ENCODE results near the gene DAGLA.

GRCh38 chr11:61718046-61718531 lies 37.9 kb downstream of the DAGLA start:
- no peak for TF ChIP-seq ZNF709 (CRISPR knock-in tag; IDR thresholded peaks at IDR 0.05)
- no peak for TF ChIP-seq IKZF5 (CRISPR knock-in tag; IDR thresholded peaks at IDR 0.05)
- TF ChIP-seq CTCF (CRISPR knock-in tag; IDR thresholded peaks at IDR 0.05) = no peak
- no peak for TF ChIP-seq PAWR (CRISPR knock-in tag; IDR thresholded peaks at IDR 0.05; ENCODE audit: borderline replicate concordance)
- no peak for TF ChIP-seq NR2F2 (IDR thresholded peaks at IDR 0.05; ENCODE audit: borderline replicate concordance, low read depth)
